NCI-H526 (cell line): Measurements from ENCODE around the gene MRNIP.
"Not testable (repeated sequence)": the region's sequence is repeated elsewhere in the genome, so short reads cannot be mapped to it uniquely, and the experiment has no call there.

Source experiments
- DNase-seq, 2 experiments: peaks; one replicate each; lab custom pipeline; 2025; lab: John Stamatoyannopoulos, UW

The MRNIP gene

GRCh38 chr5:179871533-179871932, 12.9 kb upstream of the MRNIP start:
- not testable (repeated sequence) for DNase-seq

- DNase-seq = no peak
Observed at GRCh38 chr5:179870952-179871351, 12.3 kb upstream of the MRNIP start.

- no peak for DNase-seq
Observed at GRCh38 chr5:179870403-179870903, 11.8 kb upstream of the MRNIP start.

DNA sequence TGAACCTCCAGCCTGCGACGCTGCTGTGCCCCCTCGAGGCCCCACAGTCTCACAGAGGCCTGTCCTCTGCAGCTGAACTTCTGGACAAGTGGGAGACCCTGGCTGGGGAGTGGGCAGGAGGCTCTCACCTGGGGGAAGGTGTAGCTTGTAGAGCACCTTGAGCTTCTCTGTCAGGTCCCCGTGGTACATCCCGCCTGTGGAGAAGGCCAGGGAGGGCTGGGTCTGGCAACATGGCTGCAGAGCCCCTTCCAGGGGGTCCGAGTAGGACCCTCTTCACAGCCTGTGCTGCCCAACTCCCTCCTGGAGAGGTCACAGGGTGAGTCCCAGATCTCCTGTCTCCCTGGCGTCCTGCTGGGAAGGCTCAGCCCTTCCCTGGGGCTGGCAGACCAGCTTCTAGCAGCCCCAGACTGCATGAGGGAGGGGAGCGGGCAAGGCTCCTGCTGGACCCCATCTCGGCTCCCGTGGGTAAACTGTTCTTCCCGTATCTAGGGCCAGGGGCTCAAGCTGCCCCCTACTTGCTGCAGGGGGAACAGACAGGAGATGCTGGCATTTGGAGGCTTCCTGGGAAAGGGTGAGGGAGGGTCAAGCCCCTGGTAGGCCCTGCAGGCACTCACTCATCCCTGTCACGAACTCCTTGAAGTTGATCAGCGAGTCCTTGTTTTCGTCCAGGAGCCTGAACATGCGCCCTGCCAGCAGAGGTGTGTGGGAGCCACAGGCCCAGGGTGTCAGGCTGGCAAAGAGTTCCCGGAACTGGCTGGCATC, 11.2 kb upstream of the MRNIP start:
- DNase-seq = no peak

DNA sequence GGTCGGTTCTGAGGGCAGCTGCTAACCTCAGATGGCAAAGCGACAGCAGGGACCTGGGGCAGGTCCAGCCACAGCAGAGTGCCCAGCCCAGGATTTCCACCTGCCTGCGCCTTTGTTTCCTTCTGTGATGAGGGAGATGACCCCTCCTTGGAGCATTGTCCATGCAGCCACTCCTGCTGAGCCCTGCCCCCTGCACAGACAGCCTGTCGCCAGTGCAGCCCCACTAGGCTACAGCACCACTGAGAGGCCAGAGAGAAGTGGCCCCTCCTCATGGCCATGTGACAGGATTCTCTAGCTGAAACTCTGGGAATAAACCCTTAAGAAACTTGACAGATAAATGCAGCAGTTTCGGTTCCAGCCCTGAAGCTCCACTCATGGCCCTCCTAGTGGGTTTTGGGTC, 10.5 kb upstream of the MRNIP start:
- DNase-seq = no peak

DNA sequence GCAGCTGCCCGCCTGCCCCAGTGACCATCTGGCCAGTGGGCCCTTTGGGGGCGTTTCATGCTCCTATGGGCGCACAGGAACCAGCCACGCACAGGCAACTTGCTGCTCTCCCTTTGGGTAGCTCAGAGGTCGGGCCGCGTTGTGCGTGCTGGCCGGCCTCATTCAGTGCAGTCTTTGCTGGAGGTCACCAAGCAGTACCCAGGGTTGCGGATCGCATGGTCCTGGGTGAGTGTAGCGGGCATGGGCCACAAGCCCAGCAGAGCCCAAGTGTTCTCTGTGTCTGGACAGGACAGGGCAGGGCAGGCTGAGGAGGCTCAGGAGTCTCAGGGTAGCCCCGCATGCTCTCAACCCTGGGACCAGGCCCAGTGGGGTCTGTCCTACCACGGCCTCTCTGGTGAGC, 9.9 kb upstream of the MRNIP start:
- DNase-seq = no peak

- DNase-seq = no peak
Observed at GRCh38 chr5:179867476-179867875, 8.9 kb upstream of the MRNIP start.

DNA sequence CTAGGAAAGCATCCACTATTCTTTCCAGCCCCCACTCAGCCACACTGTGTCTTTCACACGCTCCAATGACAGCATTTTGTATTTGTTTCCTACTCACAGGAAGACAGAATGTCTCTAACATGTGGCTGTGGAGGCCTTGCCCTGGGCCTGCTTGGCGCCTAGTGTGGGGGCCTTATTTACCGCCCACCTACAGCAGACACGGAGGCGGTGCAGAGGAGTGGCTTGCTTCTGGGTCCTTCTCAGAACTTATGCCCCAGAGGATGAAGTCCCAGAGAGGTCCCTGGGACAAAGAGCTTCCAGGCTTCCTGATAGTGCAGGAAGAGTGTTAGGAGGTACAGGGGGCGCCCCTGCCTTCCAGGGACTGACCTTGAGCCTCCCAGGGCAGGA, 8.5 kb upstream of the MRNIP start:
- no peak for DNase-seq

DNA sequence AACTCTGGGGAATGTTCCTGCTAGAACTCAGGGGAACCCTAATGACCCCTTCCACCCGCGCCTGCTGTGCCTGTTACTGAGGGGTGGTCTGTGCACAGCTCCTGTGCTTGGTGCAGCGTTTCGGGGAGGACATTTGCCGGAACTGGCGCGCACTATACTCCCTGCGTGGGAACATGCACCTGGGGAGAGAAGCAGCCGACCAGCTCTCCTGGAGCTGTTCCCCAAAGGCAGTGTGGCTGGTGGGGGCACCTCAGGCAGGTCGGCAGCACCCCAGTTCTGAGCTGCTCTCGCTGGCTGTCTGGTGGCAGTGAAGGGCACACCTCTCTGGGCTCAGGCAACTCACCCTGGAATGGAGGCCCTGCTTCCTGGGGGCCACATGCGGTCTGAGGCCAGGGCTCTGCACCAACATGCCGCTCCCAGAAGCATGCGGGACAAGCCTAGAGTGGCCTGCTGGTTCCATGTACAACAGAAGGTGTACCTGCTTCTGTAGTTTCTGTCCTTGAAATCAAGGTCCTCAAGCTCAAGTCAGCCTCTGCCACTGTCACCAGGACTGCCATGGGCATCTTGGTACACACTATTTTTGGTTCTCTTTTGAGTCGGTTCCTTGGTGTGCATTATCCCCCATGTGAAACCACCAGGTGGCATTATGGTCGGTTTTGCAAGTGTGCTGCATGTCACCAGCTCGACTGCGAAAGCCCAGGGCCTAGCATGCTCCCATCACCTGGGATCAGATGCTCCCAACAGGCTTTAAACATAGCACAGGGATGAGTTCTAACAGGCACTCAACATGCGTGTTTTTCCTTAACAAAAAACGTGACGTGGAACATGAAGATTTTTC, 7.8 kb upstream of the MRNIP start:
- DNase-seq = no peak

DNA sequence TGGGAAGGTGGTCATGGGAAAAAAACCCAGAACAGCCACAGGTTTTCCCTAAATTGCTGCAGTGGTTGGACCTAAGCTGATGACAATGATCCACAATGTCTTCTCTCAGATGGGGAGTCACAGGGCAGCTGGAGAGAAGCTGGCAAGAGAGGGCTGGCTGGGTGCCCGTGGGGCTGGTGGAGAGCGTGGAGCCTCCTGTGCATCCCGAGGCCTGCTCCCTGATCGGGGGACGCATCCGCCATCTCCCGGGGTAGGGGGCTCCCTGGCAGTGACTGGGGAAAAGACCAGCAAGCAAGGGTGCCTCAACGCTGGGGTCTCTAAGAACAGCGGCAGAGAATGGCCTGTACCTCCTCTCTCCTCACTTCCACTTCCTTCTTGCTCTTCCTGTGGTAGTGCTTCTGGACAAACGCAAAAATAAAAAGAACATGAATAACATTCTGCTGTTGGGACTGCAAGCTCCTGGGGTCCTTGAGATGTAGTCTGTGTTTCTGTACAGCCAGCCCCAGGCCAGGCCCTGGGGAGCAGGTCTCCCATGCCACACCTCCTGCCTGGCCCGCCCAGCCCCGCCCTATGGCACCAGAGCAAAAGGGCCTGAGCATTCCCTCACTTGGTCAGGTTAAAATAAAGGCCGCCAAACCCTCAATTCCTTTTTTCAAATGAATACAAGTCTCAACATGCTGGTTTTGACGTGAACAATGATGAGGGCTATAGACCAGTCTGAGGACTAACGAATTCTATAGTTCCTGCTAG, 7.0 kb upstream of the MRNIP start:
- no peak for DNase-seq

GRCh38 chr5:179864686-179865085, 6.1 kb upstream of the MRNIP start:
- no peak for DNase-seq

GRCh38 chr5:179863449-179864085, 5.0 kb upstream of the MRNIP start:
- DNase-seq = no peak

DNA sequence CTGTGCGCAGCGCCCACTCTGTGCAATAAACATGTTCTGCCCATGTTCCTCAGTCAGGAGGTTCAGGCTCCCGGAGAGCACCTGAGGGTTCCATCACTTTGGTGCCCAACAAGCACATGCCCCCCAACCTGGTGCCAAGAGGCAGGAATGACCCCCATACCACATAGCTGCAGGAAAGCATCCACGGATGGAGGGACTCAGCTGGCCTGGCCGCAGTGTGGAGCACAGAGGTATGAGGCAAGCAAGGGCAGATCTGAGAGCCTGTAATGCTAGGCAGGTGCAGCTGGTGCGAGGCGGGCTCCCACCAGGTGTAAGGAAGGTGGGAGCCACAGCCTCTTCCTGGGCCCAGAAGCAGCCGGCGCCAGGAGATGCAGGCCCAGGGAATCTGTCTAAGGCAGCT, 4.3 kb upstream of the MRNIP start:
- DNase-seq = no peak

- no peak for DNase-seq
Observed at GRCh38 chr5:179862296-179862695, 3.7 kb upstream of the MRNIP start.

- DNase-seq = no peak
Observed at GRCh38 chr5:179860301-179860700, 1.7 kb upstream of the MRNIP start.

- DNase-seq = peak in 1 of 2 experiments; percentile 60
Observed at GRCh38 chr5:179858241-179858585, 404 bp downstream of the MRNIP start.

- DNase-seq = no peak
Observed at GRCh38 chr5:179854356-179854755, 4.3 kb downstream of the MRNIP start.

DNA sequence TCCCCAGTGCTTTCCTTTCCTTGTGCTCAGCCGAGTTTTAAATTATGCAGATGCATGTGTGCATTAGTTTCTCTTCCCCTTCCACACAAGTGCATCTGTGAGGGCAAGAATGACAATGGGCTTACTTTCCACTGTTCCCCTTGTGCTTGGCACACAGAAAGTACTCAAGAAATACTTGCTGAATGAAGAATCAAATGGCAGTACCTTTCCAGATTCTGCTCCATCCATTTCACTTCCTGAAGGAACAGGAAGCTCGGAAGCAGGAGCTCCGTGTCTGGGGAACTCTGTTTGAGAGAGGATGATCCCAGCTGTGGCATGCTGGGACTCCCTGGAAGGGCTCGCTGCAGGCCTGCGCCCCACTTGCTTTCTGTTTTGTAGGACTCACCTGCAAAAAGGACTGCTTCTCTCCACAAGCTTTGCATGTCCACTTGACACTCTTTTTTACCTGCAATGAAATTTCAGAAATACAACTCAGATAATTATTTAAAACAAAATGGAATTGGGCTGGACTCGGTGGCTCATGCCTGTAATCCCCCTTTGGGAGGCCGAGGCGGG, 5.5 kb downstream of the MRNIP start:
- DNase-seq = no peak

GRCh38 chr5:179841621-179842020, 17.0 kb downstream of the MRNIP start:
- no peak for DNase-seq

DNA sequence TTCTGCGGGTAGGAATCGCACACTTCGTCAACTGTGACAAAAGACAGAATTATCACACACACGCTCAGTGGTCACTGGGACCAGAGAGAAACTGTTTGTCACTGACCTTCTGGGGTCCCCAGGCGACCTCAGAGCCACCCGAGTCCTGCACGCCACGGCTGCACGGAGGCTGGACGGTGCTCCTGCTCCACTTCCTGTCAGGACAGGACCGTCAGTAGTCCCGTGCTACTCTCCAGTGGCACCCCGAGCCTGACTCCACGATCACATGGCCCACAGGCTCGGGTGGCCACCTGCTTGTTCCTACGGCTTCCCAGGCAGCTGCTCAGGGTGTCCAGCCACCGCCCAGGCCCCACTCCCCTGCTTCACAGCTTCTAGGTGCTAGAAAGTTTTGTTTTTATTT, 17.9 kb downstream of the MRNIP start:
- DNase-seq = no peak

GRCh38 chr5:179840321-179840720, 18.3 kb downstream of the MRNIP start:
- no peak for DNase-seq
